Mesendoderm (in vitro differentiated cells): ENCODE measurements around the gene SNX19.

Source experiments
- DNase-seq: peaks from one replicate; pipeline ENCODE4 v3.0.0; 2013
- H2AK5ac ChIP-seq: 2 replicates; pipeline ENCODE4 v1.6.1; 2013; ENCODE audit warnings: low read length, inconsistent platforms
- H2BK120ac ChIP-seq: 2 replicates; pipeline ENCODE4 v1.6.1; 2013; ENCODE audit warnings: low read depth, mild to moderate bottlenecking, low read length, moderate library complexity, mixed read lengths
- H2BK15ac ChIP-seq: replicated peaks from 2 replicates; pipeline ENCODE4 v1.6.1; 2013; ENCODE audit warnings: low read depth, mild to moderate bottlenecking, moderate library complexity
- H2BK5ac ChIP-seq: 2 replicates; pipeline ENCODE4 v1.6.1; 2013; ENCODE audit warnings: low read length, inconsistent platforms
- H3K18ac ChIP-seq: 2 replicates; pipeline ENCODE4 v1.6.1; 2013; ENCODE audit warnings: mild to moderate bottlenecking, low read length, mixed read lengths
- H3K23ac ChIP-seq: one replicate; pipeline ENCODE4 v1.6.1; 2013; ENCODE audit warnings: low read length
- H3K27ac ChIP-seq: 2 replicates; pipeline ENCODE4 v1.5.1; 2013; ENCODE audit warnings: low read depth, mild to moderate bottlenecking, inconsistent platforms, low read length, moderate library complexity
- H3K27me3 ChIP-seq: 2 replicates; pipeline ENCODE4 v1.6.1; 2013; ENCODE audit warnings: low read length, control low read depth, mild to moderate bottlenecking, inconsistent platforms; ENCODE audit not compliant: insufficient read depth, poor library complexity
- H3K36me3 ChIP-seq: 2 replicates; pipeline ENCODE4 v1.6.1; 2013; ENCODE audit warnings: low read length, inconsistent platforms; ENCODE audit not compliant: control insufficient read depth, insufficient read depth
- H3K4ac ChIP-seq: one replicate; pipeline ENCODE4 v1.6.1; 2013; ENCODE audit warnings: low read depth, mild to moderate bottlenecking, low read length, moderate library complexity
- H3K4me1 ChIP-seq: 2 replicates; pipeline ENCODE4 v1.6.1; 2013; ENCODE audit warnings: low read depth, low read length, inconsistent platforms; ENCODE audit not compliant: control insufficient read depth
- H3K4me2 ChIP-seq: 2 replicates; pipeline ENCODE4 v1.6.1; 2013; ENCODE audit warnings: low read length
- H3K4me3 ChIP-seq: 2 replicates; pipeline ENCODE4 v1.5.1; 2013; ENCODE audit warnings: mild to moderate bottlenecking, low read length
- H3K56ac ChIP-seq: one replicate; pipeline ENCODE4 v1.6.1; 2013; ENCODE audit warnings: low read length
- H3K79me1 ChIP-seq: 2 replicates; pipeline ENCODE4 v1.6.1; 2013; ENCODE audit warnings: low read length, inconsistent platforms
- H3K79me2 ChIP-seq: 2 replicates; pipeline ENCODE4 v1.6.1; 2013; ENCODE audit warnings: mild to moderate bottlenecking, low read length; ENCODE audit not compliant: control insufficient read depth, insufficient read depth
- H3K9ac ChIP-seq: 2 replicates; pipeline ENCODE4 v1.6.1; 2013; ENCODE audit warnings: low read length, inconsistent platforms
- H4K5ac ChIP-seq: one replicate; pipeline ENCODE4 v1.6.1; 2013; ENCODE audit warnings: low read length
- H4K8ac ChIP-seq: one replicate; pipeline ENCODE4 v1.6.1; 2013; ENCODE audit warnings: low read depth, mild to moderate bottlenecking, control low read depth, low read length, moderate library complexity
- WGBS: extraction: QIAGEN DNeasy Blood & Tissue Kit; methylation state at CpG from one replicate; pipeline ENCODE4 v1.1.7; 2013; ENCODE audit warnings: low lambda C conversion rate, missing lambda C conversion rate; ENCODE audit not compliant: insufficient coverage; ENCODE audit errors: extremely low coverage; 5-methylcytosine and 5-hydroxymethylcytosine counted together

The SNX19 gene

GRCh38 chr11:130868721-130869390, 47.4 kb downstream of the SNX19 start:
- Histone ChIP-seq H3K9ac (peak overlapping the region; percentile 21), H2BK5ac (peak overlapping the region; percentile 42), H3K56ac (peak overlapping the region; percentile 73), H4K5ac (no peak overlapping the region), H3K4me2 (no peak overlapping the region), H2AK5ac (no peak overlapping the region), H3K27me3 (no peaks in the 10 kb centered on the region), H3K27ac (peak overlapping the region; percentile 10), H3K18ac (peak overlapping the region; percentile 1), H3K36me3 (no peaks in the 10 kb centered on the region), H3K4ac (peak overlapping the region; percentile 72), H3K4me3 (no peak overlapping the region), H2BK120ac (no peak overlapping the region), H2BK15ac (no peak overlapping the region), H4K8ac (no peak overlapping the region), H3K4me1 (peaks cover 9% of the 10 kb centered on the region), H3K23ac (no peak overlapping the region), H3K79me2 (no peaks in the 10 kb centered on the region), H3K79me1 (no peaks in the 10 kb centered on the region)
- peak; percentile 83 for DNase-seq
- no CpG with 5 or more reads among the region's 7 CpGs for WGBS

GRCh38 chr11:130868086-130868710, 48.1 kb downstream of the SNX19 start:
- no CpG with 5 or more reads among the region's 8 CpGs for WGBS
- H3K4me2 ChIP-seq = no peak overlapping the region

GRCh38 chr11:130866831-130867230, 49.4 kb downstream of the SNX19 start:
- no peak overlapping the region for H3K4me3 ChIP-seq
- no peak overlapping the region for H2AK5ac ChIP-seq
- H4K8ac ChIP-seq = no peak overlapping the region
- H3K79me2 ChIP-seq = no peaks in the 10 kb centered on the region
- no peak overlapping the region for H3K23ac ChIP-seq
- H3K4ac ChIP-seq = no peak overlapping the region
- H3K56ac ChIP-seq = no peak overlapping the region
- DNase-seq = no peak
- H2BK15ac ChIP-seq = no peak overlapping the region
- no CpG with 5 or more reads among the region's 4 CpGs for WGBS
- H3K27ac ChIP-seq = no peak overlapping the region
- no peaks in the 10 kb centered on the region for H3K79me1 ChIP-seq
- H3K4me1 ChIP-seq = peaks cover 9% of the 10 kb centered on the region
- no peak overlapping the region for H2BK5ac ChIP-seq
- H2BK120ac ChIP-seq = no peak overlapping the region
- no peak overlapping the region for H3K18ac ChIP-seq
- no peak overlapping the region for H3K9ac ChIP-seq
- no peak overlapping the region for H4K5ac ChIP-seq
- no peak overlapping the region for H3K4me2 ChIP-seq
- no peaks in the 10 kb centered on the region for H3K27me3 ChIP-seq
- H3K36me3 ChIP-seq = no peaks in the 10 kb centered on the region

More at GRCh38 chr11:130868086-130868710, 48.1 kb downstream of the SNX19 start:
- H3K23ac ChIP-seq = peak overlapping the region; percentile 26
- H2BK120ac ChIP-seq = peak overlapping the region; percentile 57
- no peaks in the 10 kb centered on the region for H3K79me1 ChIP-seq
- H3K4ac ChIP-seq = peak overlapping the region; percentile 72
- peak; percentile 41 for DNase-seq
- no peak overlapping the region for H2BK15ac ChIP-seq
- peaks cover 9% of the 10 kb centered on the region for H3K4me1 ChIP-seq
- H3K79me2 ChIP-seq = no peaks in the 10 kb centered on the region
- H3K9ac ChIP-seq = peak overlapping the region; percentile 14
- H2AK5ac ChIP-seq = no peak overlapping the region
- H3K4me3 ChIP-seq = no peak overlapping the region
- H3K56ac ChIP-seq = peak overlapping the region; percentile 73
- no peak overlapping the region for H4K8ac ChIP-seq
- no peaks in the 10 kb centered on the region for H3K36me3 ChIP-seq
- no peaks in the 10 kb centered on the region for H3K27me3 ChIP-seq
- H4K5ac ChIP-seq = no peak overlapping the region
- H3K18ac ChIP-seq = peak overlapping the region; percentile 1
- H3K27ac ChIP-seq = peak overlapping the region; percentile 10
- peak overlapping the region; percentile 54 for H2BK5ac ChIP-seq

GRCh38 chr11:130865774-130866114, 50.5 kb downstream of the SNX19 start:
- H3K18ac ChIP-seq = no peak overlapping the region
- no peak overlapping the region for H3K56ac ChIP-seq
- no peak overlapping the region for H2BK15ac ChIP-seq
- H3K4ac ChIP-seq = no peak overlapping the region
- H3K23ac ChIP-seq = no peak overlapping the region
- H4K5ac ChIP-seq = no peak overlapping the region
- no peak overlapping the region for H2BK5ac ChIP-seq
- H3K4me2 ChIP-seq = no peak overlapping the region
- WGBS = no CpG with 5 or more reads among the region's 7 CpGs
- no peaks in the 10 kb centered on the region for H3K79me1 ChIP-seq
- no peaks in the 10 kb centered on the region for H3K27me3 ChIP-seq
- no peaks in the 10 kb centered on the region for H3K36me3 ChIP-seq
- peaks cover 9% of the 10 kb centered on the region for H3K4me1 ChIP-seq
- DNase-seq = no peak
- H2AK5ac ChIP-seq = no peak overlapping the region
- H3K27ac ChIP-seq = no peak overlapping the region
- no peaks in the 10 kb centered on the region for H3K79me2 ChIP-seq
- H3K9ac ChIP-seq = no peak overlapping the region
- H2BK120ac ChIP-seq = no peak overlapping the region
- no peak overlapping the region for H3K4me3 ChIP-seq
- no peak overlapping the region for H4K8ac ChIP-seq

GRCh38 chr11:130865091-130865773, 51.0 kb downstream of the SNX19 start:
- Histone ChIP-seq H3K18ac (no peak overlapping the region), H2BK120ac (no peak overlapping the region), H2BK15ac (no peak overlapping the region), H3K27ac (no peak overlapping the region), H2AK5ac (no peak overlapping the region), H2BK5ac (no peak overlapping the region), H4K8ac (no peak overlapping the region), H3K79me1 (no peaks in the 10 kb centered on the region), H3K4me3 (no peak overlapping the region), H3K9ac (no peak overlapping the region), H4K5ac (no peak overlapping the region), H3K4me2 (no peak overlapping the region), H3K79me2 (no peaks in the 10 kb centered on the region), H3K4me1 (peaks cover 9% of the 10 kb centered on the region), H3K23ac (no peak overlapping the region), H3K36me3 (no peaks in the 10 kb centered on the region), H3K27me3 (no peaks in the 10 kb centered on the region), H3K4ac (no peak overlapping the region), H3K56ac (no peak overlapping the region)
- DNase-seq = peak; percentile 88
- no CpG with 5 or more reads among the region's 11 CpGs for WGBS
